H1 (cell line): ENCODE results near the gene PRKAG3. TPM values are rescaled to one million over a fixed set of nuclear protein-coding genes. Genes with fewer than 3 reads are reported as not detected.

Experiments
- CTCF ChIA-PET: fragments of 300-600 bp; sonication (Branson Sonifier 250); formaldehyde crosslinking; loops from one replicate; lab custom pipeline; 2021; ENCODE audit not compliant: partially characterized antibody; lab: Charles Lee
- POLR2A ChIA-PET: fragments of 300-600 bp; sonication (Branson Sonifier 250); formaldehyde crosslinking; loops from one replicate; lab custom pipeline; 2021; ENCODE audit warnings: inconsistent platforms; ENCODE audit not compliant: partially characterized antibody; lab: Charles Lee
- DNase-seq, 2 experiments: peaks; one replicate each; pipeline versions ENCODE4 v3.0.0 to v3.0.0-alpha.2; 2010 to 2022; ENCODE audit warnings: low spot score in 2 of 2, low read depth in 1 of 2, mixed read lengths in 1 of 2
- FAIRE-seq: peaks from 2 replicates; lab custom pipeline; 2011; peaks lifted over from hg19 to GRCh38; lab: Jason Lieb, UNC
- H2AFZ ChIP-seq: 2 replicates; pipeline ENCODE4 v1.8.1; 2012; ENCODE audit warnings: low read length, inconsistent platforms
- H2AK5ac ChIP-seq: 2 replicates; pipeline ENCODE4 v1.6.1; 2013; ENCODE audit warnings: low read depth, low read length
- H2BK120ac ChIP-seq: replicated peaks from 2 replicates; pipeline ENCODE3; 2013; ENCODE audit warnings: low read depth, low read length, inconsistent platforms
- H2BK12ac ChIP-seq: 2 replicates; pipeline ENCODE4 v1.6.1; 2013; ENCODE audit warnings: low read depth, low read length
- H2BK15ac ChIP-seq: 2 replicates; pipeline ENCODE4 v1.6.1; 2013; ENCODE audit warnings: low read length
- H2BK20ac ChIP-seq: 2 replicates; pipeline ENCODE4 v1.6.1; 2013; ENCODE audit warnings: low read length
- H2BK5ac ChIP-seq: 2 replicates; pipeline ENCODE4 v1.6.1; 2013; ENCODE audit warnings: low read depth, low read length
- H3K14ac ChIP-seq: 2 replicates; pipeline ENCODE4 v1.6.1; 2013; ENCODE audit warnings: inconsistent platforms; ENCODE audit not compliant: insufficient read length
- H3K18ac ChIP-seq: 2 replicates; pipeline ENCODE4 v1.6.1; 2013; ENCODE audit warnings: low read length; ENCODE audit errors: extremely low read depth
- H3K23ac ChIP-seq: 2 replicates; pipeline ENCODE4 v1.6.1; 2013; ENCODE audit warnings: inconsistent platforms; ENCODE audit not compliant: insufficient read length
- H3K23me2 ChIP-seq: 2 replicates; pipeline ENCODE4 v1.6.1; 2013; ENCODE audit warnings: low read depth, low read length
- H3K27ac ChIP-seq: 2 replicates; pipeline ENCODE4 v1.6.1; 2011; ENCODE audit warnings: low read depth, low read length, inconsistent platforms
- H3K27me3 ChIP-seq, 4 experiments: replicated peaks in 1 of 4; 1 replicate in 1 of 4; 2 replicates in 3 of 4; pipeline versions ENCODE4 v1.6.1 to v1.8.1; 2011 to 2013; ENCODE audit warnings: low read length in 3 of 4, mild to moderate bottlenecking in 3 of 4, inconsistent platforms in 2 of 4, mixed read lengths in 2 of 4, moderate library complexity in 1 of 4; ENCODE audit not compliant: control insufficient read depth in 3 of 4, insufficient read depth in 3 of 4; ENCODE audit errors: extremely low read depth in 1 of 4
- H3K36me3 ChIP-seq, 4 experiments: 2 replicates each; pipeline versions ENCODE4 v1.6.1 to v1.8.1; 2011 to 2013; ENCODE audit warnings: mild to moderate bottlenecking in 4 of 4, low read length in 3 of 4, moderate library complexity in 2 of 4, control low read depth in 1 of 4, inconsistent platforms in 1 of 4; ENCODE audit not compliant: insufficient read depth in 4 of 4, control insufficient read depth in 2 of 4
- H3K4ac ChIP-seq: replicated peaks from 2 replicates; pipeline ENCODE3; 2013; ENCODE audit warnings: low read length, low read depth, mixed read lengths, inconsistent platforms; ENCODE audit not compliant: insufficient read length
- H3K4me1 ChIP-seq, 4 experiments: replicated peaks in 1 of 4; 1 replicate in 1 of 4; 2 replicates in 3 of 4; pipeline versions ENCODE4 v1.6.1 to v1.8.1; 2011 to 2013; ENCODE audit warnings: low read length in 3 of 4, inconsistent platforms in 2 of 4, mixed read lengths in 1 of 4; ENCODE audit not compliant: insufficient read depth in 4 of 4, control insufficient read depth in 3 of 4
- H3K4me2 ChIP-seq, 2 experiments: 2 replicates each; pipeline versions ENCODE4 v1.6.1 to v1.8.1; 2011 to 2013; ENCODE audit warnings: low read depth in 2 of 2, low read length in 2 of 2, control low read depth in 1 of 2, inconsistent platforms in 1 of 2, mild to moderate bottlenecking in 1 of 2; ENCODE audit not compliant: insufficient read depth in 1 of 2
- H3K4me3 ChIP-seq, 4 experiments: fragments of 200-600, 300-600 bp in 1 of 4; sonication (generic), shearing (Covaris generic), sonication (Bioruptor Twin) in 1 of 4; 2 replicates each; pipeline versions ENCODE4 v1.5.1 to v1.8.1; 2011 to 2016; ENCODE audit warnings: low read length in 4 of 4, low read depth in 3 of 4, control low read depth in 2 of 4, inconsistent platforms in 2 of 4, mild to moderate bottlenecking in 2 of 4, mixed read lengths in 1 of 4, moderate library complexity in 1 of 4; ENCODE audit not compliant: insufficient read depth in 2 of 4; ENCODE audit errors: extremely low read depth in 1 of 4
- H3K56ac ChIP-seq: replicated peaks from 2 replicates; pipeline ENCODE3; 2013; ENCODE audit warnings: low read depth, mild to moderate bottlenecking, mixed read lengths, low read length, inconsistent platforms; ENCODE audit not compliant: insufficient read length
- H3K79me1 ChIP-seq: 2 replicates; pipeline ENCODE4 v1.6.1; 2013; ENCODE audit warnings: low read depth, low read length, control low read depth
- H3K79me2 ChIP-seq, 2 experiments: 2 replicates each; pipeline versions ENCODE4 v1.6.1 to v1.8.1; 2012 to 2013; ENCODE audit warnings: low read length in 2 of 2, mild to moderate bottlenecking in 2 of 2, inconsistent platforms in 1 of 2; ENCODE audit not compliant: insufficient read depth in 2 of 2, control insufficient read depth in 1 of 2
- H3K9ac ChIP-seq, 4 experiments: replicated peaks in 1 of 4; 1 replicate in 1 of 4; 2 replicates in 3 of 4; pipeline versions ENCODE4 v1.6.1 to v1.8.1; 2011 to 2013; ENCODE audit warnings: low read depth in 3 of 4, low read length in 3 of 4, control low read depth in 2 of 4, mild to moderate bottlenecking in 2 of 4, moderate library complexity in 2 of 4, inconsistent platforms in 1 of 4; ENCODE audit errors: extremely low read depth in 1 of 4
- H3K9me3 ChIP-seq, 2 experiments: 2 replicates each; pipeline versions ENCODE4 v1.6.1 to v1.8.1; 2012 to 2013; ENCODE audit warnings: mild to moderate bottlenecking in 2 of 2, moderate library complexity in 2 of 2, control low read depth in 1 of 2, inconsistent platforms in 1 of 2, low read depth in 1 of 2, low read length in 1 of 2, mixed read lengths in 1 of 2; ENCODE audit not compliant: insufficient read depth in 2 of 2
- H4K20me1 ChIP-seq, 2 experiments: replicated peaks in 1 of 2; 2 replicates each; pipeline versions ENCODE3 to v1.8.1; 2011 to 2013; ENCODE audit warnings: inconsistent platforms in 2 of 2, low read length in 2 of 2, mild to moderate bottlenecking in 1 of 2; ENCODE audit not compliant: insufficient read depth in 2 of 2, control insufficient read depth in 1 of 2
- H4K5ac ChIP-seq: 2 replicates; pipeline ENCODE4 v1.6.1; 2013; ENCODE audit warnings: low read length, low read depth, mixed read lengths, inconsistent platforms; ENCODE audit not compliant: insufficient read length
- H4K8ac ChIP-seq: 2 replicates; pipeline ENCODE4 v1.8.0; 2013; ENCODE audit warnings: mild to moderate bottlenecking, moderate library complexity, low read length, inconsistent platforms; ENCODE audit not compliant: insufficient read depth; ENCODE audit errors: extremely low read depth
- H4K91ac ChIP-seq: replicated peaks from 2 replicates; pipeline ENCODE3; 2013; ENCODE audit warnings: low read length, mixed read lengths, inconsistent platforms; ENCODE audit not compliant: insufficient read length
- GABPA ChIP-seq: IDR thresholded peaks from 2 replicates; pipeline ENCODE4 v1.6.1; 2011; ENCODE audit warnings: mild to moderate bottlenecking, low read length, moderate library complexity, borderline replicate concordance; ENCODE audit not compliant: insufficient read depth
- NANOG ChIP-seq: IDR thresholded peaks from 2 replicates; pipeline ENCODE4 v1.6.1; 2011; ENCODE audit warnings: low read length, low read depth, mild to moderate bottlenecking, inconsistent platforms; ENCODE audit not compliant: insufficient read depth, poor library complexity, severe bottlenecking
- NRF1 ChIP-seq: IDR thresholded peaks from 2 replicates; pipeline ENCODE4 v1.6.1; 2011; ENCODE audit warnings: mild to moderate bottlenecking, low read depth, low read length, improper control_type of control experiment
- RBBP5 ChIP-seq: IDR thresholded peaks from 2 replicates; pipeline ENCODE4 v1.7.1; 2012; ENCODE audit warnings: low read depth, mild to moderate bottlenecking, inconsistent platforms, low read length, moderate library complexity, borderline replicate concordance
- SP2 ChIP-seq: IDR thresholded peaks from 2 replicates; pipeline ENCODE4 v1.6.1; 2012; ENCODE audit warnings: mild to moderate bottlenecking, low read length, inconsistent platforms
- TAF1 ChIP-seq: IDR thresholded peaks from 2 replicates; pipeline ENCODE4 v1.6.1; 2011; ENCODE audit warnings: mild to moderate bottlenecking, low read depth, low read length
- TCF12 ChIP-seq: IDR thresholded peaks from 2 replicates; pipeline ENCODE4 v1.6.1; 2011; ENCODE audit warnings: low read depth, mild to moderate bottlenecking, low read length
- TEAD4 ChIP-seq: IDR thresholded peaks from 2 replicates; pipeline ENCODE4 v1.6.1; 2012; ENCODE audit warnings: low read depth, low read length, inconsistent platforms, mixed read lengths
- WGBS, 2 experiments: shearing (Covaris generic) in 1 of 2; methylation state at CpG; one replicate each; pipeline versions ENCODE4 v1.1.6 to v1.1.7; 2013 to 2015; ENCODE audit warnings: low lambda C conversion rate in 2 of 2, mixed read lengths in 2 of 2, inconsistent platforms in 1 of 2, low coverage in 1 of 2, missing lambda C conversion rate in 1 of 2; ENCODE audit not compliant: insufficient replicate concordance in 2 of 2, insufficient coverage in 1 of 2, insufficient read length in 1 of 2; ENCODE audit errors: extremely low coverage in 1 of 2, missing lambda C conversion rate in 1 of 2; 5-methylcytosine and 5-hydroxymethylcytosine counted together
- polyA plus RNA-seq, 7 experiments: library from polyadenylated mRNA; depleted of rRNA in 3 of 7; stranded (reverse) in 5 of 7; unstranded in 2 of 7; fragments of >200 nt in 5 of 7; fragments of 200-250 nt in 2 of 7; gene quantifications; 1 replicate in 5 of 7; 2 replicates in 1 of 7; 4 replicates in 1 of 7; pipeline versions ENCODE4 v1.2.1 to v1.2.3, GENCODE V29; 2011 to 2013; ENCODE audit warnings: missing spikeins in 2 of 7, mixed read lengths in 2 of 7
- total RNA-seq: library from RNA; stranded (reverse); fragmentation: NEBNext Ultra II Directional; extraction: Animal tissue kit (Norgen Biotek cat#: 25700); gene quantifications from 2 replicates; pipeline ENCODE4 v1.2.1, GENCODE V29; 2021
- TF ChIP-seq, protein P1 (sequence below), 3 experiments: IDR thresholded peaks; 1 replicate in 2 of 3; 2 replicates in 1 of 3; pipeline versions ENCODE4 v1.5.1 to v1.6.1; 2011; ENCODE audit warnings: low read length in 3 of 3, mild to moderate bottlenecking in 3 of 3, inconsistent platforms in 2 of 3, low read depth in 1 of 3, moderate library complexity in 1 of 3; ENCODE audit not compliant: insufficient read depth in 1 of 3; ENCODE audit errors: control extremely low read depth in 1 of 3

The PRKAG3 gene
- total and polyA plus RNA-seq, 2 of the 8 experiments (the other 6 are each of a cell fraction or from before 2014, with no cell fraction given): not detected

DNA sequence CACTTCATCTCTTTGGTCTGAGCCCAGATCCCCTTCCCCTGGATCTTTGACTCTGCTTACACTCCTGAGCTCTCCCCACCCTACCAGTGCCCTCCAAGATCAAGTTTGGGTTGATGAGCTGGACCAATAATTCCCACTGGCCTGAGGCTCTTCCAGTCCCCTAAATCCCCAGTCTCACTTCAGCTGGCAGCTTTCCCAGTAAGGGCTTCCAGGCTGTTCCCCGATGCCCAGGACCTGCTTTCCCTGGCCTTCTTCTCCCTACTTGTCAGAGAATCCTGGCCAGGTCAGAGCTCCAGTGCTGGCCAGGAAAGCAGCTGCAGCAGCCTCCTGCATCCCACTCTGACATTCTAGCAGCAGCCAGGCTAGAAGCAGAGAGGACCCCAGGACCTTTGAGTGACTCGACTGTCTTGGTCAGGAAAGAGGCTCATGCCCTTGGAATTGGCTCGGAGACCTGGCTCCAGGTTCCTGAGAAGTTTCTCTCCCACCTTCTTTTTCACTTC lies 31.5 kb upstream of the PRKAG3 start:
- Histone ChIP-seq H2AK5ac (no peak overlapping the region), H3K79me2 (no peaks in the 10 kb centered on the region), H3K4me1 (peaks cover 4 to 22% (median 12%) of the 10 kb centered on the region in 4 experiments), H3K27me3 (peaks cover 62 to 93% (median 86%) of the 10 kb centered on the region in 4 experiments), H3K4ac (no peak overlapping the region), H3K18ac (no peak overlapping the region), H2BK20ac (no peak overlapping the region), H4K91ac (no peak overlapping the region), H2BK5ac (no peak overlapping the region), H3K79me1 (no peaks in the 10 kb centered on the region), H3K9me3 (no peaks in the 10 kb centered on the region), H2AFZ (no peak overlapping the region), H4K5ac (no peak overlapping the region), H3K56ac (no peak overlapping the region), H4K20me1 (peaks cover 11 to 13% of the 10 kb centered on the region in 2 experiments), H3K9ac (no peak overlapping the region), H3K4me2 (no peak overlapping the region), H4K8ac (no peak overlapping the region), H2BK120ac (no peak overlapping the region), H3K23ac (no peak overlapping the region), H2BK15ac (no peak overlapping the region), H2BK12ac (no peak overlapping the region), H3K23me2 (peaks cover 5% of the 10 kb centered on the region; the same call in 1 of the 2 replicates), H3K36me3 (peaks cover 0 to 2% (median 0%) of the 10 kb centered on the region in 4 experiments; a peak in 1 of 8 replicates), H3K4me3 (no peak overlapping the region), H3K14ac (no peak overlapping the region), H3K27ac (no peak overlapping the region)
- DNase-seq: no peak
- POLR2A ChIA-PET: interaction anchor here (1.5 kb wide), 1 partner anchor 14 kb away, joined by 3 read pairs; no protein-coding TSS in a partner anchor
- 84% methylated on average over 3 of the region's 3 CpGs; no CpG with 5 or more reads in 1 of the 2 experiments for WGBS, 2 experiments
- CTCF ChIA-PET: interaction anchor here (0.9 to 7.4 kb wide), 9 partner anchors 10 to 130 kb away, joined by 3 to 83 read pairs (median 6); partner anchors contain the start of gene WNT10A
- FAIRE-seq: no peak
- TF ChIP-seq, protein P1, sequence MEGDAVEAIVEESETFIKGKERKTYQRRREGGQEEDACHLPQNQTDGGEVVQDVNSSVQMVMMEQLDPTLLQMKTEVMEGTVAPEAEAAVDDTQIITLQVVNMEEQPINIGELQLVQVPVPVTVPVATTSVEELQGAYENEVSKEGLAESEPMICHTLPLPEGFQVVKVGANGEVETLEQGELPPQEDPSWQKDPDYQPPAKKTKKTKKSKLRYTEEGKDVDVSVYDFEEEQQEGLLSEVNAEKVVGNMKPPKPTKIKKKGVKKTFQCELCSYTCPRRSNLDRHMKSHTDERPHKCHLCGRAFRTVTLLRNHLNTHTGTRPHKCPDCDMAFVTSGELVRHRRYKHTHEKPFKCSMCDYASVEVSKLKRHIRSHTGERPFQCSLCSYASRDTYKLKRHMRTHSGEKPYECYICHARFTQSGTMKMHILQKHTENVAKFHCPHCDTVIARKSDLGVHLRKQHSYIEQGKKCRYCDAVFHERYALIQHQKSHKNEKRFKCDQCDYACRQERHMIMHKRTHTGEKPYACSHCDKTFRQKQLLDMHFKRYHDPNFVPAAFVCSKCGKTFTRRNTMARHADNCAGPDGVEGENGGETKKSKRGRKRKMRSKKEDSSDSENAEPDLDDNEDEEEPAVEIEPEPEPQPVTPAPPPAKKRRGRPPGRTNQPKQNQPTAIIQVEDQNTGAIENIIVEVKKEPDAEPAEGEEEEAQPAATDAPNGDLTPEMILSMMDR (IDR thresholded peaks at IDR 0.05; ENCODE audit: control extremely low read depth in 1 of 3, insufficient read depth in 1 of 3, low read depth in 1 of 3, low read length in 3 of 3): no peak
- TF ChIP-seq NRF1 (no peak), GABPA (no peak), SP2 (no peak), NANOG (no peak), TCF12 (no peak), RBBP5 (no peak), TEAD4 (no peak), TAF1 (no peak)
